PC-3 (cell line): ENCODE measurements around the gene CTAG1A.

Experiments
- EZH2 ChIP-seq: fragments of 300-600 bp; sonication (generic); IDR thresholded peaks from one replicate; pipeline ENCODE4 v1.6.1; 2017; ENCODE audit warnings: antibody characterized with exemption, mild to moderate bottlenecking, low read length; ENCODE audit not compliant: unreplicated experiment
- TF ChIP-seq, protein P1 (sequence below): fragments of 300-600 bp; sonication (generic); conservative IDR thresholded peaks from 2 replicates; pipeline ENCODE4 v1.5.1; 2017; ENCODE audit warnings: antibody characterized with exemption, low read depth, mild to moderate bottlenecking, low read length

DNA sequence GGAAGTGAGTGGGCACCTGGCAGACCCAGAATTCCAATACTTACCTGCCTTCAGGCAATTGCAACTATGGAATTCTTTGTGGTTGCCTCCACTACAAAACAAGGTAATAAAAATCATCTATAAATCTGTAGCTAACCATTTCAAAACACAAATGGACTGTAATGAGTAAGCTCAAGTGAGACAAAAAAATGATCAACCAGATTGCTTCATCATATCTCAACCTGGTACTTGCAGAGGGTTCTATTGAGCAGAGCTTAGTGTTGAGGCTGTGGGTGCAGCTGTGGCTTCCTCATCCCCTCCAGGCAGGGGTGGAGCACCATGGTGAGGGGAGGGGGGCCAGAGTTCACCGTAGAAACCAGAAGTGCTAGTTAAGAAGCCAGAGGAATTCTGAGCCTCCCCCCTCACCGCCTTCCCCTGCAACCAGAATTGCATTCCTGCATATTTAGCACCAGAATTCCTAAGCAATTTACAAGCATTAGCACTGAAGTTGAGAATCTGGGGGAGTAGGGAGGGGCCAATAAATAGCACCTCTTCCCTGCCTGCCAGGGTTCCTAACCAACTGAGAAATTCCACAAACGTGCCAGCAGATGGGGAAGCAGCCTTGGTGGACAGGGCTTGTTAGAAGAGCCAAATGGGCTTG lies 11.5 kb downstream of the CTAG1A start:
- TF ChIP-seq, protein P1, sequence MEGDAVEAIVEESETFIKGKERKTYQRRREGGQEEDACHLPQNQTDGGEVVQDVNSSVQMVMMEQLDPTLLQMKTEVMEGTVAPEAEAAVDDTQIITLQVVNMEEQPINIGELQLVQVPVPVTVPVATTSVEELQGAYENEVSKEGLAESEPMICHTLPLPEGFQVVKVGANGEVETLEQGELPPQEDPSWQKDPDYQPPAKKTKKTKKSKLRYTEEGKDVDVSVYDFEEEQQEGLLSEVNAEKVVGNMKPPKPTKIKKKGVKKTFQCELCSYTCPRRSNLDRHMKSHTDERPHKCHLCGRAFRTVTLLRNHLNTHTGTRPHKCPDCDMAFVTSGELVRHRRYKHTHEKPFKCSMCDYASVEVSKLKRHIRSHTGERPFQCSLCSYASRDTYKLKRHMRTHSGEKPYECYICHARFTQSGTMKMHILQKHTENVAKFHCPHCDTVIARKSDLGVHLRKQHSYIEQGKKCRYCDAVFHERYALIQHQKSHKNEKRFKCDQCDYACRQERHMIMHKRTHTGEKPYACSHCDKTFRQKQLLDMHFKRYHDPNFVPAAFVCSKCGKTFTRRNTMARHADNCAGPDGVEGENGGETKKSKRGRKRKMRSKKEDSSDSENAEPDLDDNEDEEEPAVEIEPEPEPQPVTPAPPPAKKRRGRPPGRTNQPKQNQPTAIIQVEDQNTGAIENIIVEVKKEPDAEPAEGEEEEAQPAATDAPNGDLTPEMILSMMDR = peak; percentile 30
- TF ChIP-seq EZH2 = no peak
